GM23338 (cell line): Measurements from ENCODE around the gene MCTP1.

Experiments
- EZH2 ChIP-seq: fragments of 200-600 bp; sonication (generic); IDR thresholded peaks from one replicate; pipeline ENCODE4 v1.8.0; 2017; ENCODE audit warnings: antibody characterized with exemption, mild to moderate bottlenecking, low read depth; ENCODE audit not compliant: unreplicated experiment
- JUNB ChIP-seq: IDR thresholded peaks from one replicate; pipeline ENCODE4 v1.6.1; 2016; ENCODE audit warnings: antibody characterized with exemption; ENCODE audit not compliant: unreplicated experiment
- POLR2AphosphoS5 ChIP-seq: IDR thresholded peaks from 2 replicates; pipeline ENCODE4 v1.6.1; 2016; ENCODE audit warnings: antibody characterized with exemption, low read depth
- TF ChIP-seq, protein P1 (sequence below), 2 experiments: fragments of 200-600 bp in 1 of 2; sonication (generic) in 1 of 2; conservative IDR thresholded peaks; 2 replicates each; pipeline versions ENCODE4 v1.5.1 to v1.6.1; 2016 to 2017; ENCODE audit warnings: antibody characterized with exemption in 2 of 2, low read depth in 2 of 2, mild to moderate bottlenecking in 2 of 2, moderate library complexity in 1 of 2

DNA sequence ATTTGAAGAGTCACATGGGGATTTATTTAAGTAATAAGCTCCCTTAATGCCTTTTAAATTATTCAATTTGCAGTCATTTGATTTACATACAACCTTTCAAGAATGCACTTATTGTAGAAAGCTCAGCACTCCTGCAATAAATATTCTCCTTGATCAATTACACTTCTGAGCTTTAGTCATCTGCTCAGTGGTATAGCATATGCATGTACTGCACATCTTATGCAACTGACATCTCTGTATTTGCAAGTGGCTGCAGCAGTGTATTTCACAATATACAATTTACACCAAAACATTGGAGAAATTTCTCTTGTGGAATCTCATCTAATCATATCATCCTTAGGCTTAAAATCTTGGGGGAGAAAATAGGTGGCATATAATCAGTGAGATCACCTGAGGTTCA lies 340.7 kb downstream of the MCTP1 start:
- TF ChIP-seq POLR2AphosphoS5 (no peak), EZH2 (no peak), JUNB (no peak)
- TF ChIP-seq, protein P1, sequence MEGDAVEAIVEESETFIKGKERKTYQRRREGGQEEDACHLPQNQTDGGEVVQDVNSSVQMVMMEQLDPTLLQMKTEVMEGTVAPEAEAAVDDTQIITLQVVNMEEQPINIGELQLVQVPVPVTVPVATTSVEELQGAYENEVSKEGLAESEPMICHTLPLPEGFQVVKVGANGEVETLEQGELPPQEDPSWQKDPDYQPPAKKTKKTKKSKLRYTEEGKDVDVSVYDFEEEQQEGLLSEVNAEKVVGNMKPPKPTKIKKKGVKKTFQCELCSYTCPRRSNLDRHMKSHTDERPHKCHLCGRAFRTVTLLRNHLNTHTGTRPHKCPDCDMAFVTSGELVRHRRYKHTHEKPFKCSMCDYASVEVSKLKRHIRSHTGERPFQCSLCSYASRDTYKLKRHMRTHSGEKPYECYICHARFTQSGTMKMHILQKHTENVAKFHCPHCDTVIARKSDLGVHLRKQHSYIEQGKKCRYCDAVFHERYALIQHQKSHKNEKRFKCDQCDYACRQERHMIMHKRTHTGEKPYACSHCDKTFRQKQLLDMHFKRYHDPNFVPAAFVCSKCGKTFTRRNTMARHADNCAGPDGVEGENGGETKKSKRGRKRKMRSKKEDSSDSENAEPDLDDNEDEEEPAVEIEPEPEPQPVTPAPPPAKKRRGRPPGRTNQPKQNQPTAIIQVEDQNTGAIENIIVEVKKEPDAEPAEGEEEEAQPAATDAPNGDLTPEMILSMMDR (conservative IDR thresholded peaks at IDR 0.05; ENCODE audit: low read depth in 2 of 2): no peak
